ENCODE measurements around the gene ATP13A2. TPM values are rescaled to one million over a fixed set of nuclear protein-coding genes. Genes with fewer than 3 reads are reported as not detected.
"Not testable (repeated sequence)": the region's sequence is repeated elsewhere in the genome, so short reads cannot be mapped to it uniquely, and the experiment has no call there.

ATP13A2 gene
- total and polyA plus RNA-seq, 3 experiments from 2014 or later: 43.8 to 61.3 (median 44.0) TPM

GRCh38 chr1:16948282-16948891 is 63.3 kb downstream of the ATP13A2 start:
- POLR2A ChIA-PET; H3K27ac ChIP-seq (ENCODE audit: low read depth, low read length); H3K9me3 Mint-ChIP-seq; H3K36me3 ChIP-seq (ENCODE audit: insufficient read depth, low read length); H3K4me3 Mint-ChIP-seq; H3K4me1 ChIP-seq (ENCODE audit: insufficient read depth, low read length); H3K27ac Mint-ChIP-seq; DNase-seq; H3K4me1 Mint-ChIP-seq; H3K27me3 ChIP-seq (ENCODE audit: insufficient read depth, low read length, poor library complexity, severe bottlenecking); H3K9me3 ChIP-seq (ENCODE audit: low read length); H3K4me3 ChIP-seq (ENCODE audit: low read length); H3K27me3 Mint-ChIP-seq: not testable (repeated sequence)
- CTCF ChIA-PET: interaction anchor here (1.8 to 2.6 kb wide), 2 partner anchors 12 to 328 kb away, joined by 6 to 11 read pairs; no protein-coding TSS in a partner anchor
- H3K36me3 Mint-ChIP-seq: peaks cover 0 to 38% (median 2%) of the 10 kb centered on the region in 3 donors

- Histone ChIP-seq H3K4me3 (ENCODE audit: low read length) (no peak overlapping the region), H3K4me1 (ENCODE audit: insufficient read depth, low read length) (no peaks in the 10 kb centered on the region), H3K36me3 (ENCODE audit: insufficient read depth, low read length) (no peaks in the 10 kb centered on the region), H3K27me3 (ENCODE audit: insufficient read depth, low read length, poor library complexity, severe bottlenecking) (no peaks in the 10 kb centered on the region), H3K9me3 (ENCODE audit: low read length) (no peaks in the 10 kb centered on the region), H3K27ac (ENCODE audit: low read depth, low read length) (no peak overlapping the region)
- H3K27me3 Mint-ChIP-seq: no peaks in the 10 kb centered on the region
- peaks cover 2 to 50% (median 6%) of the 10 kb centered on the region in 3 donors for H3K36me3 Mint-ChIP-seq
- H3K4me1 Mint-ChIP-seq: peaks cover 0 to 4% (median 0%) of the 10 kb centered on the region in 3 donors
- H3K9me3 Mint-ChIP-seq: no peaks in the 10 kb centered on the region
- CTCF ChIA-PET: interaction anchor here (2.6 kb wide), 1 partner anchor 14 kb away, joined by 11 read pairs; no protein-coding TSS in a partner anchor
- no peak for DNase-seq
- POLR2A ChIA-PET: no interaction called here
- H3K27ac Mint-ChIP-seq: peak overlapping the region in 1 of 8 donors; percentile 41
- H3K4me3 Mint-ChIP-seq: no peak overlapping the region
These were observed 65.1 kb downstream of the ATP13A2 start for GRCh38 chr1:16946646-16947045.

GRCh38 chr1:16946185-16946584 is 65.5 kb downstream of the ATP13A2 start:
- H3K27ac ChIP-seq (ENCODE audit: low read depth, low read length); H3K4me3 Mint-ChIP-seq; H3K4me1 ChIP-seq (ENCODE audit: insufficient read depth, low read length); H3K27me3 Mint-ChIP-seq; DNase-seq; H3K36me3 ChIP-seq (ENCODE audit: insufficient read depth, low read length); POLR2A ChIA-PET; H3K4me3 ChIP-seq (ENCODE audit: low read length); H3K9me3 ChIP-seq (ENCODE audit: low read length); H3K4me1 Mint-ChIP-seq; H3K27me3 ChIP-seq (ENCODE audit: insufficient read depth, low read length, poor library complexity, severe bottlenecking); H3K9me3 Mint-ChIP-seq: not testable (repeated sequence)
- CTCF ChIA-PET: interaction anchor here (2.6 kb wide), 1 partner anchor 15 kb away, joined by 11 read pairs; no protein-coding TSS in a partner anchor
- peaks cover 2 to 52% (median 6%) of the 10 kb centered on the region in 3 donors for H3K36me3 Mint-ChIP-seq
- H3K27ac Mint-ChIP-seq: peak overlapping the region in 1 of 8 donors; percentile 33

GRCh38 chr1:16945512-16945911 is 66.2 kb downstream of the ATP13A2 start:
- H3K27me3 Mint-ChIP-seq; DNase-seq; H3K36me3 ChIP-seq (ENCODE audit: insufficient read depth, low read length); H3K4me3 Mint-ChIP-seq; H3K27me3 ChIP-seq (ENCODE audit: insufficient read depth, low read length, poor library complexity, severe bottlenecking); CTCF ChIA-PET; H3K27ac ChIP-seq (ENCODE audit: low read depth, low read length); H3K9me3 ChIP-seq (ENCODE audit: low read length); H3K27ac Mint-ChIP-seq; H3K4me3 ChIP-seq (ENCODE audit: low read length); H3K4me1 ChIP-seq (ENCODE audit: insufficient read depth, low read length); H3K9me3 Mint-ChIP-seq; H3K4me1 Mint-ChIP-seq; POLR2A ChIA-PET: not testable (repeated sequence)
- peaks cover 5 to 56% (median 6%) of the 10 kb centered on the region in 3 donors for H3K36me3 Mint-ChIP-seq

- ChIA-PET CTCF (no interaction called here), POLR2A (no interaction called here)
- H3K9me3 ChIP-seq (ENCODE audit: low read length): no peaks in the 10 kb centered on the region
- Mint-ChIP-seq H3K4me3 (no peak overlapping the region), H3K27ac (no peak overlapping the region), H3K27me3 (no peaks in the 10 kb centered on the region), H3K9me3 (no peaks in the 10 kb centered on the region), H3K36me3 (peaks cover 5 to 60% (median 6%) of the 10 kb centered on the region in 3 donors), H3K4me1 (no peaks in the 10 kb centered on the region)
- no peaks in the 10 kb centered on the region for H3K27me3 ChIP-seq (ENCODE audit: insufficient read depth, low read length, poor library complexity, severe bottlenecking)
- H3K4me1 ChIP-seq (ENCODE audit: insufficient read depth, low read length): no peaks in the 10 kb centered on the region
- H3K4me3 ChIP-seq (ENCODE audit: low read length): no peak overlapping the region
- no peaks in the 10 kb centered on the region for H3K36me3 ChIP-seq (ENCODE audit: insufficient read depth, low read length)
- no peak for DNase-seq
- no peak overlapping the region for H3K27ac ChIP-seq (ENCODE audit: low read depth, low read length)
These were observed 67.7 kb downstream of the ATP13A2 start for GRCh38 chr1:16944038-16944437.

GRCh38 chr1:16939386-16940180 is 72.1 kb downstream of the ATP13A2 start:
- POLR2A ChIA-PET; H3K27me3 Mint-ChIP-seq; H3K4me1 ChIP-seq (ENCODE audit: insufficient read depth, low read length); H3K9me3 ChIP-seq (ENCODE audit: low read length); H3K27me3 ChIP-seq (ENCODE audit: insufficient read depth, low read length, poor library complexity, severe bottlenecking); DNase-seq; H3K36me3 ChIP-seq (ENCODE audit: insufficient read depth, low read length); H3K4me1 Mint-ChIP-seq; H3K4me3 Mint-ChIP-seq; H3K4me3 ChIP-seq (ENCODE audit: low read length); H3K9me3 Mint-ChIP-seq; H3K27ac ChIP-seq (ENCODE audit: low read depth, low read length): not testable (repeated sequence)
- Mint-ChIP-seq H3K27ac (peak overlapping the region in 1 of 8 donors; percentile 51), H3K36me3 (peaks cover 3 to 68% (median 6%) of the 10 kb centered on the region in 3 donors)
- CTCF ChIA-PET: interaction anchor here (1.4 kb wide), 1 partner anchor 319 kb away, joined by 3 read pairs; no protein-coding TSS in a partner anchor

GRCh38 chr1:16938351-16939321 is 73.1 kb downstream of the ATP13A2 start:
- Histone ChIP-seq H3K27me3 (ENCODE audit: insufficient read depth, low read length, poor library complexity, severe bottlenecking) (no peaks in the 10 kb centered on the region), H3K36me3 (ENCODE audit: insufficient read depth, low read length) (no peaks in the 10 kb centered on the region), H3K4me3 (ENCODE audit: low read length) (no peak overlapping the region), H3K4me1 (ENCODE audit: insufficient read depth, low read length) (no peaks in the 10 kb centered on the region), H3K27ac (ENCODE audit: low read depth, low read length) (no peak overlapping the region), H3K9me3 (ENCODE audit: low read length) (no peaks in the 10 kb centered on the region)
- Mint-ChIP-seq H3K4me1 (no peaks in the 10 kb centered on the region), H3K27me3 (no peaks in the 10 kb centered on the region), H3K9me3 (no peaks in the 10 kb centered on the region), H3K4me3 (no peak overlapping the region), H3K27ac (peak overlapping the region in 1 of 8 donors; percentile 33), H3K36me3 (peaks cover 3 to 70% (median 6%) of the 10 kb centered on the region in 3 donors)
- ChIA-PET CTCF (no interaction called here), POLR2A (no interaction called here)
- no peak for DNase-seq

All from CD8-positive, alpha-beta memory T cell (primary cell).